ENCODE data around the gene DGKI. TPM values are rescaled to one million over a fixed set of nuclear protein-coding genes. Genes with fewer than 3 reads are reported as not detected.
"Not testable (repeated sequence)": the region's sequence is repeated elsewhere in the genome, so short reads cannot be mapped to it uniquely, and the experiment has no call there.

DGKI gene
- total RNA-seq, 4 donors from 2014 or later, result 0.66 to 2.9 (median 1.7) TPM

- WGBS, result 68% methylated on average over 7 of the region's 7 CpGs
Measured at GRCh38 chr7:137717811-137718271, 128.9 kb downstream of the DGKI start.

GRCh38 chr7:137717045-137717444 lies 129.7 kb downstream of the DGKI start:
- TF ChIP-seq EP300 (IDR thresholded peaks at IDR 0.05) (no peak), CTCF (IDR thresholded peaks at IDR 0.05) (no peak), POLR2AphosphoS5 (IDR thresholded peaks at IDR 0.05) (no peak), POLR2A (IDR thresholded peaks at IDR 0.05; ENCODE audit: low read depth) (no peak)
- no peak overlapping the region for H3K4me3 ChIP-seq
- H3K27ac ChIP-seq (replicated peaks in 1 of 4), result no peak overlapping the region
- intact Hi-C loops (cut with DNase I), result no loop called here
- no peak for DNase-seq (ENCODE audit: extremely low spot score)
- H3K9me3 ChIP-seq, result no peaks in the 10 kb centered on the region
- H3K27me3 ChIP-seq, result no peaks in the 10 kb centered on the region
- no peaks in the 10 kb centered on the region for H3K36me3 ChIP-seq
- 62% methylated on average over 3 of the region's 3 CpGs for WGBS
- no peaks in the 10 kb centered on the region for H3K4me1 ChIP-seq

More at GRCh38 chr7:137717811-137718271, 128.9 kb downstream of the DGKI start:
- Histone ChIP-seq H3K9me3 (no peaks in the 10 kb centered on the region), H3K36me3 (no peaks in the 10 kb centered on the region), H3K4me3 (no peak overlapping the region), H3K27me3 (no peaks in the 10 kb centered on the region), H3K4me1 (no peaks in the 10 kb centered on the region), H3K27ac (replicated peaks in 1 of 4) (no peak overlapping the region)
- DNase-seq (ENCODE audit: extremely low spot score), result no peak
- TF ChIP-seq POLR2A (IDR thresholded peaks at IDR 0.05; ENCODE audit: low read depth) (no peak), CTCF (IDR thresholded peaks at IDR 0.05) (no peak), POLR2AphosphoS5 (IDR thresholded peaks at IDR 0.05) (no peak), EP300 (IDR thresholded peaks at IDR 0.05) (no peak)
- intact Hi-C loops (cut with DNase I), result no loop called here

- TF ChIP-seq POLR2A (IDR thresholded peaks at IDR 0.05; ENCODE audit: low read depth) (no peak), EP300 (IDR thresholded peaks at IDR 0.05) (no peak), CTCF (IDR thresholded peaks at IDR 0.05) (no peak), POLR2AphosphoS5 (IDR thresholded peaks at IDR 0.05) (no peak)
- Histone ChIP-seq H3K4me3 (no peak overlapping the region), H3K4me1 (no peaks in the 10 kb centered on the region), H3K9me3 (no peaks in the 10 kb centered on the region), H3K27me3 (no peaks in the 10 kb centered on the region), H3K36me3 (no peaks in the 10 kb centered on the region), H3K27ac (replicated peaks in 1 of 4) (no peak overlapping the region)
- no peak for DNase-seq (ENCODE audit: extremely low spot score)
- 88% methylated on average over 5 of the region's 5 CpGs for WGBS
- intact Hi-C loops (cut with DNase I), result no loop called here
Measured at GRCh38 chr7:137716061-137716460, 130.7 kb downstream of the DGKI start.

- H3K27me3 ChIP-seq, result no peaks in the 10 kb centered on the region
- intact Hi-C loops (cut with DNase I), result no loop called here
- DNase-seq (ENCODE audit: extremely low spot score), result no peak
- TF ChIP-seq POLR2AphosphoS5 (IDR thresholded peaks at IDR 0.05) (no peak), POLR2A (IDR thresholded peaks at IDR 0.05; ENCODE audit: low read depth) (no peak), CTCF (IDR thresholded peaks at IDR 0.05) (no peak), EP300 (IDR thresholded peaks at IDR 0.05) (no peak)
- no peak overlapping the region for H3K4me3 ChIP-seq
- no peaks in the 10 kb centered on the region for H3K36me3 ChIP-seq
- no peaks in the 10 kb centered on the region for H3K9me3 ChIP-seq
- no peak overlapping the region for H3K27ac ChIP-seq (replicated peaks in 1 of 4)
- H3K4me1 ChIP-seq, result no peaks in the 10 kb centered on the region
Measured at GRCh38 chr7:137715533-137715932, 131.2 kb downstream of the DGKI start.

GRCh38 chr7:137715121-137715520 lies 131.7 kb downstream of the DGKI start:
- no peaks in the 10 kb centered on the region for H3K36me3 ChIP-seq
- intact Hi-C loops (cut with DNase I), result no loop called here
- H3K9me3 ChIP-seq, result no peaks in the 10 kb centered on the region
- TF ChIP-seq CTCF (IDR thresholded peaks at IDR 0.05), result no peak
- TF ChIP-seq POLR2A (IDR thresholded peaks at IDR 0.05; ENCODE audit: low read depth), result no peak
- TF ChIP-seq POLR2AphosphoS5 (IDR thresholded peaks at IDR 0.05), result no peak
- no peak for TF ChIP-seq EP300 (IDR thresholded peaks at IDR 0.05)
- H3K27ac ChIP-seq (replicated peaks in 1 of 4), result no peak overlapping the region
- no peak for DNase-seq (ENCODE audit: extremely low spot score)
- no peak overlapping the region for H3K4me3 ChIP-seq
- H3K4me1 ChIP-seq, result no peaks in the 10 kb centered on the region
- 87% methylated on average over 3 of the region's 3 CpGs for WGBS
- no peaks in the 10 kb centered on the region for H3K27me3 ChIP-seq

- DNase-seq (ENCODE audit: extremely low spot score); H3K4me3 ChIP-seq; H3K4me1 ChIP-seq; intact Hi-C loops (cut with DNase I); H3K36me3 ChIP-seq; H3K27ac ChIP-seq (replicated peaks in 1 of 4); H3K27me3 ChIP-seq: not testable (repeated sequence)
- peaks cover 0 to 23% (median 15%) of the 10 kb centered on the region in 4 donors for H3K9me3 ChIP-seq
- 100% methylated on average over 5 of the region's 5 CpGs for WGBS
Measured at GRCh38 chr7:137706330-137706729, 140.4 kb downstream of the DGKI start.
